Ecto neural progenitor cell (in vitro differentiated cells): ENCODE data around the gene MIB2.
A peak's percentile ranks its signal among the peaks of the same experiment; 100 is the strongest.

Experiments
- DNase-seq: peaks from one replicate; pipeline ENCODE4 v3.0.0-alpha.2; 2018; ENCODE audit warnings: low spot score

Gene MIB2

DNA sequence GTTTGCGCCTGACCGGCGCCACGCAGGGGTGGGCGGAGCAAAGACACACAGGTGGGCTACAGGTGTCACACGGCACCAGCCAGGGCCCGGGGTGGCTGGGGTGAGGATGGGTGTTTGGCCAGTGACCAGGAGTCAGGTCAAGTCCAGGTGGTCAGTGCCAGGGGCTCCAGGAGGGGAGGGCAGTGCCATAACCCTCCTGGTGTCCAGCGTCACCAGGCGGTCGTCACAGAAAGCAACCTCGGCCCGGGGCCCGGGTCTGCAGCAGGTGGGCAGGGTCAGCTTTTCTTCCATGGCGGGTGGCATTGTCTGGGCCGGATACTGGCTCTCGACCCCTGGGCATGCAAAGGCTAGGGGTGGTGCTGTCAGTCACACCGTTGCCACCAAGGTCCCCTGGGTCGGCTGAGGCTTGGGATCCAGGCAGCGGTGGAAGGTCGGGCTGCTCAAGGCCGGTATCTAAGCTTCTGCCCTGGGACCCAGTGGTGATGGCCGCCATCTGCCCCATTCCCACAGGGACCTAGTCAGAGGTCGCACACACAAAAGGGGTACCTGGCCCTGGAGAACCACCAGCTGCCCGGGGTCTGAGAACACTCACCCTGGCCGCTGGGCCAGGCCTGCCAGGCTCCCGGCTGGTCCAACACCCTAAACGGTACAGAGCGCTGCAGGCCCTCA is 17.1 kb upstream of the MIB2 start:
- peak; percentile 43 for DNase-seq

- DNase-seq, result no peak
These were observed 16.6 kb upstream of the MIB2 start for GRCh38 chr1:1598720-1599029.

DNA sequence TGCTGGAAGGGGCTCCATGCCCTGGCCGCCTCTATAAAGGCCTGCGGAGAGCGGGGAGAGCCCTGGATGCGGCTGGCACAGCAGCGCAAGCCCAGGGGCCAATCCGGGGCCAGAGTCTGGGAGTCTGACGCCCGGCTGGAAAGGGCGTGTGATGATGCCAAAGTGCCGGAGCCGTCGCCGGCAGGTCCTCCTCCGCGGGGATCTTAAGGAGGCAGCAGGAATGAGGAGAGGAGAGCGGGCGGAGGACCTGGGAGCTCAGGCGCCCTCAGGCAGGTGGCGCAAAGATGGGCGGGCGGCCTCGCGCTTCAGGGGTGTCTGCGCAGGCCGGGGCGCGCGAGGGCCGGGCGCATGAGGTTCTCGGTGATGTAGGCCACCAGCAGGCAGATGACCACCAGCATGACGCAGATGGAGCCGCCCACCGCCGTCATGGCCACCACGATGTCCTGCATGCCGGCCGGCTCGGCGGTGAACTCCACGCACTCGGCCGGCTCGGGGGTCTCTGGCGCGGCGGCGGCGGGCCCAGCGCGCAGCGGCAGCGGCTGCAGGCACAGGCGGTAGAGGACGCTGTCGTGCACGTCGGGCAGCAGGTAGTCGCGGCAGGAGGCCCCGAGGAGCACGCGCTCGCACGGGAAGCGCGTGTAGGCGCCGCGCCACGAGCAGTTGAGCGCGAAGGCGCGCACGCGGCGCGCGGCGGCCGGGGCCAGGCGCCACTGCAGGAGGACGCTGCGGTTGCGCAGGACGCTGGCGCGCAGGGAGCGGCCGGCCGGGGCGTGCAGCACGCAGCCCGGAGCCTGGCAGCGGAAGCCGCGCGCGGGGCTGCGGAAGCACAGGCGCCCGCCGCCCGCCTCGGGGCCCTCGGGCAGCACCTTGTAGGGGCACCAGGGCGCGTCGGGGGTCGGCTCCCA is 16.0 kb upstream of the MIB2 start:
- DNase-seq, result peak; percentile 74

GRCh38 chr1:1599935-1600860 is 15.1 kb upstream of the MIB2 start, which contains the start of gene FNDC10:
Gene FNDC10 (minus strand): TSS chr1:1600135. CDS start chr1:1600015, 120 bp downstream.
- DNase-seq, result peak; percentile 52

- DNase-seq, result peak; percentile 49
These were observed 14.3 kb upstream of the MIB2 start for GRCh38 chr1:1600861-1601563.

DNA sequence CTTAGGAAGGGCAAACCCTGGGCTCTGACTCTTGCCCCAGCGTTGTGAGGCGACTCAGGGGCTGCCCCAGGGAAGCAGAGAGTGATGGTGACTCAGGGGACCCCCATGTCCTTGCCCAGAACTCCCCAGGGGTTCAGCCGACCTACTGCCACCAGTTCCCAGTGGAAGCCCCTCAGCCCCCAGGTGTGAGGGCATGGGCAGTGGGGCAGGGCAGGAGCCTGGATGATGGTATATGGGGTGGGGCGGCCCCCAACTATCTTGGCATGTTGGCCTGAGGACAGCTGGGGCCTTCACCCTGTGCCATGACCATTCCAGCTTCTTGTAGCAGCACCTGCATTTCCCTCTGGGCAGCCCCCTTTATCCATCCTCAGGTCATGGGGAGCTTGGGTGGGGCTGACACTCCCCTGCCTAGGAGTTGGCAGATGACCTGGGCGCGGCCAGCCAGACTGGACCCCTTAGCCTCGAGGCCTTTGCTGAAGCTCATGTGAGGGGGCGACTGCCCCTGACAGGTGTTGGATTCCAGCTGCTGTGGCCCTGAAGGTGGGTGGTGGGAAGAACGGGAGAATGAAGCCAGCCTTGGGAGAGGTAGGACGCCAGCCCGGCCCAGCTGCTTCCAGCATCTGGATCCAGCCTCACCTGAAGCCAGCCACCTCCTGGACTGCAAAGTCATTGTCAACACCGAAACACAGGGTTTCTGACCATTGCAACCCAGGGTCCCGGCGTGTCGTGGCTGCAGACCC is 13.6 kb upstream of the MIB2 start:
- DNase-seq, result peak; percentile 40

DNA sequence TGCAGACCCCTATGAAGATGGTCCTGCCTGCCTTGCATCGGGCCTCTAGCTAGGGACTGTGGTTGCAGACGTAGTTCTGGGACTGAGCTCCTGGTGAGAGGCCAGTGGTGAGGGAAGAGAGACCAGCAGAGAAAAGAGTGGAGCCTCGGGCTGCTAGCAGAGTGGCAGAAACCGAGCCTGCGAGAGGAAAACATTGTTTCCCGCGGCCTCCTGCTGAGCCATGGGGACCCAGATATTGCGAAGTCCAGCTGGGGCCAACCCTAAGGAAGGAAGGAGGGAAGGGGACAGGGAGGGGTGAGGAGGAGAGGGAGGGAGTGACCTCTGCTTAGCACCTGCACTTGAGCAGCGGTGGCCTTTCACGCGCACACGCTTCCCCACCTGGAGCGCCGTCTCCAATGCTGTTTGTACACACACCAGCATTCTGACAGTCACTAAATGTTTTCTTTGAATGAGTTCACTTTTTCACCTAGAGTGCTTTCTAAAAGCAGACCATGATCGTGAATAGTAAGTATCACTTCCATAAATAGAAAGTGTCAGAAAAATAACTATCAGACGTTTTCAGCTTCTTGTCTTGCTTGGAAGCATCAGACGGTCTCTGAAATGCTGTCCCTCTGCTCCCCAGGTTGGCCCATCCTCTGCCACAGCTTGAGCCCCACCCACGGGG is 12.9 kb upstream of the MIB2 start:
- DNase-seq, result peak; percentile 36

DNA sequence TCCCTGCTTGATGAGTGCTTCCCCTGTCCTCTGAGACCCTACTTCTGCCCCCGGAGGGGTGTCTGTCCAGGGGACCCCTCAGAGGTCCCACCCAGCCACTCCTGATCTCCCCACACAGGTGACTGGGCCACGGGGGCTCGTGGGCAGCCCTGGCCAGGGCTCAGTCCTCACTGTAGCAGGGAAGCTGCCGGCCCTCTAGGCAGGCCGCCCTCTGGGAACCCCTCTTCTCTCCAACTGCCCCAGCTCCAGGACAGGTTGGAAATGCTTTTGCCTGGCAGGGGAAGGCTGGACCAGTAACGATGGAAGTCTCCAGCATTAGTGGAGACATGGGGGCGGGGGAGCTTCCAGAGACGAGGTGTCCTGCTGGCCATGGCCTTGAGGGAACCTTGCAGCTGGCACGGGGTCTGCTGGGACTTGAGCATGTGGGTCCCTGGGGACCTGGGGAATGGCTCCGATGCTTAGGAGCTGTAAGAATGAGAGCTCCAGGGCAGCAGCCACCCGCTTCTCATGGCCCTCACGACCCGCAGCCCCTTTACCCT is 12.3 kb upstream of the MIB2 start:
- peak; percentile 42 for DNase-seq

DNA sequence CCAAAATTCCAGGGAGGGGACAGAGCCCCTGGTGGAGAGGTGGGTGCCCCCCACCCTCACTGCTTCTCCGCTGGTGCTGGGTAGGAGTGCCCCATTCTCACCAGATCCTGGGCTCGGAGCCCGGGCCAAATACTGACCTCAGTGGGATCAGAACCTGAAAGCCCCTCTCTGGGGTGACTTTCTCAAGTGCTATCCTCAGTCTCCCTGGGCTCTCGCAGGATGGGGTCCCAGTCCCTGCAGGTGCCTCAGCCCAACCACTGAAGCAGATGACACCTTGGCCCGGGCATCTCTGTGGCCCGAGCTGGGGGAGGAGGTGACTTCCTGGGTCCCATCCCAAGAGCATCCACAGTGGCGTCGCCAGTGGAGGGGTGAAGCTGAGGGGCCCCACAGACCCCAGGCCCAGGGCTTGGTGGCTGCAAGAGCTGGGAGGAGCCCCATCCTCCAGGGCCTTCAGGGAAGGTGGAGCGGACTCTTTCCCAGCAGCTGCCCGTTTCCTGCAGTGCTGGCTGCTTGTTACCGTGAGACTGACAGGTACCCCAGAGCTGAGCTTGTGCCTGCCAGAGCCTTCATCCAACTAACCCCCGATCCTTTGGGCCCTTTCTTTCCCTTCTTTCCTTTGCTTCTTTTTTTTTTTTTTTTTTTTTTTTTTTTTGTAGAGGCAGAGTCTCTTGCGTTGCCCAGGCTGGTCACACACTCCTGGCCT is 11.5 kb upstream of the MIB2 start:
- DNase-seq, result peak; percentile 37

DNA sequence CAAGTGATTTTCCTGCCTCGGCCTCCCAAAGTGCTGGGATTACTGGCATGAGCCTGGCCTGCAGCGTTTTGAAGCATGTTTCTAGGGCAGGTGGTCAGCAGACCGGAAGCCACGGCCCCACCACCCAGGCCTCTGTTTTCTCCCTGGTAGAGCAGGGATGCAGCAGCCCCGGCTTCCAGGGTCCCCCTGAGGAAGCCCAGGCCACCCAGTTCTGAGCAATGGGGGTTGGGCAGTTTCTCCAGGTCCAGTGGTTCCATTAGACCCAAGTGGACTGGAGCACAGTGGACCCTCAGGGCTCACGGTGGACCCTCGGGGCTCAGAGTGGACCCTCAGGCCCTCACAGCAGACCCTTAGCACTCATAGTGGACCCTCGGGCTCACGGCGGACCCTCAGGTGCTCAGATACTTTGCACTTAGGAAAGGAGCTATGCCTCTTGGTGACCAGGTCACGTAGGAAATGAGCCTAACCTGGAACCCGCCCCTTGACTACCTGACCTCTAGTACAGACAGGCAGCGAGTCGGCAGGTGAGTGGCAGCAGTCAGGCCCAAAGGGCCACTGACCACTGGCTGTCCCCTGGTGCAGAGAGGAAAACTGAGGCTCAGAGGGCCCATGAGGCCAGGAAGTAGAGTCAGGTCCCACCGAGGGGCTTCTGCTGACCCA is 10.8 kb upstream of the MIB2 start:
- DNase-seq, result peak; percentile 39

- peak; percentile 38 for DNase-seq
These were observed 10.2 kb upstream of the MIB2 start for GRCh38 chr1:1605034-1605591.

DNA sequence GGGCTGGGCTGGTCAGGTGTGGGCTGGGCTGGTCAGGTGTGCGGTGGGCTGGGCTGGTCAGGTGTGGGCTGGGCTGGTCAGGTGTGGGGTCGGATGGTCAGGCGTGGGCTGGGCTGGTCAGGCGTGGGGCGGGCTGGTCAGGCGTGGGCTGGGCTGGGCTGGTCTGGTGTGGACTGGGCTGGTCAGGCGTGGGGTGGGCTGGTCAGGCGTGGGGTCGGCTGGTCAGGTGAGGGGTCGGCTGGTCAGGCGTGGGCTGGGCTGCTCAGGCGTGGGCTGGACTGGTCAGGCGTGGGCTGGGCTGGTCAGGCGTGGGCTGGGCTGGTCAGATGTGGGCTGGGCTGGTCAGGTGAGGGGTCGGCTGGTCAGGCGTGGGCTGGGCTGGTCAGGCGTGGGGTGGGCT is 9.6 kb upstream of the MIB2 start:
- DNase-seq, result peak; percentile 42

- peak; percentile 43 for DNase-seq
These were observed 9.1 kb upstream of the MIB2 start for GRCh38 chr1:1606232-1606631.

DNA sequence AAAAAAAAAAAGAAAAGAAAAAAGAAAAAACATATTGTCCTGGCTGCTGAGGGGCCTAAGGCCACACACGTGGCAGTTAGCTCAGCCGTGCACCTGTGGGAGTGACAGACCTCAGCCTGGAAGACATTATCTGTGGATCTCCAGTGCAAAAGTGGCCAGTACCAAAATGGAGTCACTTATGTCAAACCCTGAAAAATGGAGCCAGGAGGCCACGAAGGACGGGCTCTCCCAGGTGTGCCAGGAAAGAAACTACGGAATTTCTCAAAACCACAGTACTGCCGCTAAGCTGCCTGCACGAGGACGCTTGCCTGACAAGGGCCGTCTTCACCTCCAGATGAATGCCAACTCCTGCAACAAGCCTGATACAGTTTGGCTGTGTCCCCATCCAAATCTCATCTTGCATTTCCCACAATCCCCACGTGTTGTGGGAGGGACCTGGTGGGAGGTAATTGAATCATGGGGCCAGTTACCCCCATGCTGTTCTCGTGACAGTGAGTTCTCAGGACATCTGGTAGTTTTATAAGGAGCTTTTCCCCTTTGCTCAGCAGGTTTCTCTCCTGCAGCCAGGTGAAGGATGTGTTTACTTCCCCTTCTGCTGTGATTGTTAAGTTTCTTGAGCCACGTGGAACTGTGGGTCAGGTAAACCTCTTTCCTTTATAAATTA is 5.3 kb upstream of the MIB2 start:
- peak; percentile 25 for DNase-seq

- DNase-seq, result peak; percentile 30
These were observed 4.5 kb upstream of the MIB2 start for GRCh38 chr1:1610796-1611195.

GRCh38 chr1:1612104-1612400 is 3.2 kb upstream of the MIB2 start:
- DNase-seq, result no peak

DNA sequence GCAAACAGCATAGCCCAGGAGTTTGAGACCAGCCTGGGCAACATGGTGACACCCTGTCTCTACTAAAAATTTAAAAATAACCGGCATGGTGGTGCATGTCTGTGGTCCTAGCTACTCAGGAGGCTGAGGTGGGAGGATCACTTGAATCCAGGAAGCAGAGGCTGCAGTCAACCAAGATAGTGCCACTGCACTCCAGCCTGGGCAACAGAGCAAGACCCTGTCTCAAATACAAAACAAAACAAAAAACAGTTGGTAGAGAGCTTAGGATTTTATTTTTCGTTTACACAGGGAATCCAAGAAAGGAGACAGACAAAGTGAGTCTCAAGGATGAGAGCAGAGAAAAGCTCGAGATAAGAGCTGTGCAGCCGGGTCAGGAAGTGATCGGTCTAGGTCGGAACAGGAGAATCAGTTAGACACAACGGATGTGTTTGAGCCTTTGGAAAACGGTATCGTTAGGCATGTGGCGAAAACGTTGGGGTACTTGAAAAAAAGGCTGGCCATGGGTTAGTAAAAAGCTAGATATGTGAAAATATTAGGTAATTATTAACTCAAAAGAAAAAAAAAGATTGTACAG is 1.7 kb upstream of the MIB2 start:
- no peak for DNase-seq
